Gastrocnemius medialis (tissue), 4 donors: ENCODE measurements around the gene DEFB110. TPM values are rescaled to one million over a fixed set of nuclear protein-coding genes. Genes with fewer than 3 reads are reported as not detected.

Experiments
- ATAC-seq, 2 donors: fragments of 150-250 bp; one replicate each; pipeline ENCODE4 v1.9.1; 2016
- DNase-seq, 2 donors: peaks; one replicate each; pipeline ENCODE4 v3.0.0-alpha.2; 2019
- H3K27ac ChIP-seq, 4 donors: fragments of 200-600 bp; sonication (generic); 1 replicate in 1 of 4; 2 replicates in 3 of 4; pipeline ENCODE4 v1.5.1; 2016 to 2018; ENCODE audit warnings: mild to moderate bottlenecking in 2 of 4, moderate library complexity in 1 of 4
- H3K27me3 ChIP-seq, 3 donors: fragments of 200-600 bp; sonication (generic) in 2 of 3; 1 replicate in 1 of 3; 2 replicates in 2 of 3; pipeline versions ENCODE4 v1.5.1 to v1.6.0; 2016 to 2019; ENCODE audit warnings: mild to moderate bottlenecking in 1 of 3, moderate library complexity in 1 of 3
- H3K36me3 ChIP-seq, 2 donors: fragments of 200-600 bp; sonication (generic) in 1 of 2; one replicate each; pipeline ENCODE4 v1.5.1; 2017 to 2018
- H3K4me1 ChIP-seq, 2 donors: fragments of 200-600 bp; sonication (generic) in 1 of 2; one replicate each; pipeline ENCODE4 v1.5.1; 2016 to 2017; ENCODE audit warnings: mild to moderate bottlenecking in 2 of 2
- H3K4me3 ChIP-seq, 4 donors: fragments of 200-600 bp; sonication (generic) in 3 of 4; 1 replicate in 1 of 4; 2 replicates in 3 of 4; pipeline ENCODE4 v1.5.1; 2016 to 2019; ENCODE audit warnings: mild to moderate bottlenecking in 2 of 4
- H3K9me3 ChIP-seq, 3 donors: fragments of 200-600 bp; sonication (generic) in 2 of 3; 1 replicate in 1 of 3; 2 replicates in 2 of 3; pipeline ENCODE4 v1.5.1; 2016 to 2019
- POLR2A ChIP-seq, 2 donors: fragments of 450-650 bp; IDR thresholded peaks; one replicate each; pipeline ENCODE4 v1.6.1; 2017; ENCODE audit warnings: antibody characterized with exemption in 2 of 2, mild to moderate bottlenecking in 2 of 2, moderate library complexity in 2 of 2
- in situ Hi-C, 4 donors: fragments of 200-750 bp; cut with MboI; loops; one replicate each; pipeline versions ENCODE4 v1.15.0 to v1.8.0; 2017; ENCODE audit warnings: low sequenced_read_pairs in 4 of 4
- intact Hi-C: fragments of 100-400 bp; cut with DNase I; formaldehyde crosslinking; loops from one replicate; pipeline ENCODE4 v1.15.1; 2023; ENCODE audit warnings: low total_unique reads
- total RNA-seq, 4 donors: library from RNA; depleted of rRNA; stranded (reverse); fragments of >200 nt; gene quantifications; one replicate each; pipeline versions ENCODE4 v1.1.0 to v1.2.3, GENCODE V29; 2016
- TF ChIP-seq, protein P1 (sequence below), 5 experiments: fragments of 450-650 bp in 3 of 5; fragments of 200-600 bp in 2 of 5; sonication (generic) in 2 of 5; IDR thresholded peaks in 4 of 5; conservative IDR thresholded peaks in 1 of 5; 1 replicate in 4 of 5; 2 replicates in 1 of 5; pipeline ENCODE4 v1.5.1; 2016 to 2019; ENCODE audit warnings: antibody characterized with exemption in 5 of 5, mild to moderate bottlenecking in 3 of 5, moderate library complexity in 3 of 5

The DEFB110 gene
- total RNA-seq, 4 donors from 2014 or later: not detected

DNA sequence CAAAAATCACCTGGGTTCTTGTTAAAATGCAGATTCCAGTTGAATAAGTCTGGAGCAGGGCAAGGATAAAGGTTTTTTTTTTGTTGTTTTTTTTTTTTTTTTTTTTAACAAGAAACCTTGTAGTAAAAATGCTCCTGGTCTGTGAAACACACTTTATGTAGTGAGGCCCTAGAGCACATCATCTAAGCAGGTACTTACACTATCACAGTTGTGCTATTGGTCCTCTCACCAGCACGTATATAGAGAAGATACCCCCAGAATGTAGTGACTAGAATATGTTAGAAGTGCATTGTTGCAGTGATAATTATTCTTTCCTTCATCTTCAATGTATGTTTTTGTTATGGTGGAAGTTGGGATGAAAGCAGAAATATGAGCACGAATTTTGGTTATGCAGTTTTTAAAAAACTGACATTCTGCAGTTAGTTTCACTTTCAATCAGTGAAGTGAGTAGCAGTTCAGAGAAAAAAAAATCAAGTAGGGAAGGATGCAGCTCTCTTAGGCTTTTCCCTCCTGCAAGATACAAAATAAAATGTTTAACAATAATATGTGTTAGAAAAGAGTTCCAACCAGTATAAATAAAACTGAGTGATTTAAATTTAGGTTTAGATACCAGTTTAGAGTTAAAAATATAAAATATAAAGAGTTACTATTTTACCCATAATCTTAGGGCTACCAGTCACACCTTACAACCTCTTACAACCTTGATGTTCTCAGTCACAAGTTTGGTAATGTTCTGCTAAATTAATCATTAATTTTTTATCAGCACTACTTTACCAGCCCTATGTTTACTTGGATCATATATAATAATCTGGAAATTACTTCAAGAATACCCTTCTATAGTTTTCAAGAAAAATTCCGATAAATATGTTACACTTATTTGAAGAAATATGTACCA lies 43.2 kb downstream of the DEFB110 start:
- Histone ChIP-seq H3K27ac (no peak overlapping the region), H3K27me3 (no peaks in the 10 kb centered on the region), H3K36me3 (no peaks in the 10 kb centered on the region), H3K4me1 (no peaks in the 10 kb centered on the region), H3K4me3 (no peak overlapping the region), H3K9me3 (no peaks in the 10 kb centered on the region)
- no peak for ATAC-seq
- TF ChIP-seq POLR2A (IDR thresholded peaks at IDR 0.05): no peak
- TF ChIP-seq, protein P1, sequence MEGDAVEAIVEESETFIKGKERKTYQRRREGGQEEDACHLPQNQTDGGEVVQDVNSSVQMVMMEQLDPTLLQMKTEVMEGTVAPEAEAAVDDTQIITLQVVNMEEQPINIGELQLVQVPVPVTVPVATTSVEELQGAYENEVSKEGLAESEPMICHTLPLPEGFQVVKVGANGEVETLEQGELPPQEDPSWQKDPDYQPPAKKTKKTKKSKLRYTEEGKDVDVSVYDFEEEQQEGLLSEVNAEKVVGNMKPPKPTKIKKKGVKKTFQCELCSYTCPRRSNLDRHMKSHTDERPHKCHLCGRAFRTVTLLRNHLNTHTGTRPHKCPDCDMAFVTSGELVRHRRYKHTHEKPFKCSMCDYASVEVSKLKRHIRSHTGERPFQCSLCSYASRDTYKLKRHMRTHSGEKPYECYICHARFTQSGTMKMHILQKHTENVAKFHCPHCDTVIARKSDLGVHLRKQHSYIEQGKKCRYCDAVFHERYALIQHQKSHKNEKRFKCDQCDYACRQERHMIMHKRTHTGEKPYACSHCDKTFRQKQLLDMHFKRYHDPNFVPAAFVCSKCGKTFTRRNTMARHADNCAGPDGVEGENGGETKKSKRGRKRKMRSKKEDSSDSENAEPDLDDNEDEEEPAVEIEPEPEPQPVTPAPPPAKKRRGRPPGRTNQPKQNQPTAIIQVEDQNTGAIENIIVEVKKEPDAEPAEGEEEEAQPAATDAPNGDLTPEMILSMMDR (IDR thresholded peaks at IDR 0.05 in 4 of 5, conservative IDR thresholded peaks at IDR 0.05 in 1 of 5): no peak
- in situ Hi-C loops (no loop called here), intact Hi-C loops (no loop called here)
- DNase-seq: no peak

DNA sequence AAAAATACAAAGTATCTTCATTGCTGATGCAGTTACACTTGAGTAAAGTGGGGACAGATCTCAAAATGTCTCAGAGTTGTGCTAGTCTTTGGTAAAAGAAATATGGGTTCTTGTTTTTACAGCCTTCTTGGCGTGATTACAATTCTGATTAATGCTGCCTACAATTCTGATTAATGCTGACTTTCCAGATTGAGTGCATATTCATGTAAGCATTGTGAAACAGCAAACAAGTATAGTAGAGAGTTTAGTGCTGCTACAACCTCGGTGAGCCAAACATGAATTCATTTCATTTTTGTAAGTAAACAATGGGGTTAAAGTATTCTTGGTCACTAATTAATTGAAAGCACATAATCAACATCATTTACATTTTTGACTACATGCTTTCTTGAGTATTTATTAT lies 52.2 kb downstream of the DEFB110 start, which contains the start of gene DEFB113:
Gene DEFB113 (minus strand): TSS at position 21 of the 400 bp plus-strand sequence. CDS start 0 bp downstream, at position 21.
- ATAC-seq (no peak), DNase-seq (no peak)
- in situ Hi-C loops (no loop called here), intact Hi-C loops (no loop called here)
- Histone ChIP-seq H3K27me3 (no peaks in the 10 kb centered on the region), H3K9me3 (no peaks in the 10 kb centered on the region), H3K27ac (no peak within 1 kb of the TSS), H3K4me3 (no peak within 1 kb of the TSS), H3K36me3 (no peaks in the 10 kb centered on the region), H3K4me1 (no peaks in the 10 kb centered on the region)
- no peak for TF ChIP-seq POLR2A (IDR thresholded peaks at IDR 0.05)
- TF ChIP-seq, protein P1 (IDR thresholded peaks at IDR 0.05 in 4 of 5, conservative IDR thresholded peaks at IDR 0.05 in 1 of 5): no peak

Other genes with a start within 250 kb of the DEFB110 start
- not detected for gene PGK2, start 234.7 kb downstream of the DEFB110 start, total RNA-seq
- gene CRISP1, start 155.5 kb downstream of the DEFB110 start, total RNA-seq: not detected
- gene DEFB114, start 57.8 kb downstream of the DEFB110 start, total RNA-seq: not detected
- gene DEFB113, start 52.4 kb downstream of the DEFB110 start, total RNA-seq: not detected
- not detected for gene DEFB112, start 27.9 kb upstream of the DEFB110 start, total RNA-seq